Liver (tissue), 9 donors: ENCODE measurements around the gene SELENOI. TPM values are rescaled to one million over a fixed set of nuclear protein-coding genes. Genes with fewer than 3 reads are reported as not detected.

Experiments
- DNase-seq: peaks from one replicate; pipeline ENCODE4 v3.0.0-alpha.2; 2017; ENCODE audit warnings: low spot score
- H3K27ac ChIP-seq, 2 donors: one replicate each; pipeline ENCODE4 v1.7.0; 2013; ENCODE audit warnings: inconsistent platforms in 2 of 2, low read length in 2 of 2, control low read depth in 1 of 2, low read depth in 1 of 2, mild to moderate bottlenecking in 1 of 2
- H3K27me3 ChIP-seq, 4 donors: one replicate each; pipeline versions ENCODE4 v1.6.1 to v1.7.0; 2013; ENCODE audit warnings: low read length in 3 of 4, inconsistent platforms in 1 of 4, mild to moderate bottlenecking in 1 of 4, moderate library complexity in 1 of 4; ENCODE audit not compliant: control insufficient read depth in 4 of 4, insufficient read depth in 4 of 4
- H3K36me3 ChIP-seq, 4 donors: one replicate each; pipeline versions ENCODE4 v1.6.1 to v1.7.0; 2013; ENCODE audit warnings: low read length in 3 of 4, mild to moderate bottlenecking in 3 of 4, low read depth in 1 of 4, moderate library complexity in 1 of 4; ENCODE audit not compliant: control insufficient read depth in 4 of 4, insufficient read depth in 3 of 4
- H3K4me1 ChIP-seq, 4 donors: one replicate each; pipeline versions ENCODE4 v1.6.1 to v1.7.0; 2013; ENCODE audit warnings: low read length in 3 of 4, mild to moderate bottlenecking in 3 of 4, moderate library complexity in 1 of 4; ENCODE audit not compliant: control insufficient read depth in 4 of 4, insufficient read depth in 4 of 4
- H3K4me3 ChIP-seq, 3 donors: one replicate each; pipeline versions ENCODE4 v1.6.1 to v1.7.0; 2013; ENCODE audit warnings: low read length in 3 of 3, control low read depth in 1 of 3, low read depth in 1 of 3, mild to moderate bottlenecking in 1 of 3
- H3K9ac ChIP-seq, 2 donors: one replicate each; pipeline ENCODE4 v1.7.0; 2013; ENCODE audit warnings: low read length in 2 of 2, mild to moderate bottlenecking in 2 of 2, moderate library complexity in 2 of 2, control low read depth in 1 of 2, low read depth in 1 of 2
- H3K9me3 ChIP-seq, 4 donors: one replicate each; pipeline versions ENCODE4 v1.6.1 to v1.7.0; 2013; ENCODE audit warnings: low read length in 3 of 4; ENCODE audit not compliant: control insufficient read depth in 4 of 4
- EGR1 ChIP-seq, 2 donors: IDR thresholded peaks; 2 replicates each; pipeline ENCODE4 v1.6.1; 2016 to 2018; ENCODE audit warnings: antibody characterized with exemption in 2 of 2, low read depth in 2 of 2
- FOXA2 ChIP-seq: IDR thresholded peaks from 2 replicates; pipeline ENCODE4 v1.6.1; 2016; ENCODE audit warnings: antibody characterized with exemption
- GABPA ChIP-seq, 2 donors: IDR thresholded peaks in 1 of 2; conservative IDR thresholded peaks in 1 of 2; 2 replicates each; pipeline ENCODE4 v1.6.1; 2016; ENCODE audit warnings: antibody characterized with exemption in 2 of 2, mild to moderate bottlenecking in 1 of 2, moderate library complexity in 1 of 2
- HNF4A ChIP-seq, 2 donors: conservative IDR thresholded peaks; 2 replicates each; pipeline ENCODE4 v1.6.1; 2016; ENCODE audit warnings: antibody characterized with exemption in 2 of 2, mild to moderate bottlenecking in 2 of 2
- JUND ChIP-seq, 2 donors: IDR thresholded peaks; 2 replicates each; pipeline ENCODE4 v1.6.1; 2016; ENCODE audit warnings: antibody characterized with exemption in 2 of 2
- NR2F2 ChIP-seq: IDR thresholded peaks from 2 replicates; pipeline ENCODE4 v1.6.1; 2016; ENCODE audit warnings: antibody characterized with exemption
- RAD21 ChIP-seq, 2 donors: IDR thresholded peaks; 2 replicates each; pipeline ENCODE4 v1.6.1; 2016; ENCODE audit warnings: antibody characterized with exemption in 2 of 2, mild to moderate bottlenecking in 2 of 2
- RXRA ChIP-seq, 2 donors: IDR thresholded peaks; 2 replicates each; pipeline ENCODE4 v1.6.1; 2017 to 2018; ENCODE audit warnings: antibody characterized with exemption in 2 of 2, mild to moderate bottlenecking in 1 of 2
- SP1 ChIP-seq: IDR thresholded peaks from 2 replicates; pipeline ENCODE4 v1.6.1; 2018; ENCODE audit warnings: antibody characterized with exemption, mild to moderate bottlenecking
- TAF1 ChIP-seq: conservative IDR thresholded peaks from 2 replicates; pipeline ENCODE4 v1.6.1; 2016; ENCODE audit warnings: antibody characterized with exemption, mild to moderate bottlenecking
- YY1 ChIP-seq: IDR thresholded peaks from 2 replicates; pipeline ENCODE4 v1.6.1; 2016; ENCODE audit warnings: antibody characterized with exemption, mild to moderate bottlenecking
- WGBS: extraction: QIAGEN DNeasy Blood & Tissue Kit; methylation state at CpG from one replicate; pipeline ENCODE4 v1.1.7; 2013; 5-methylcytosine and 5-hydroxymethylcytosine counted together
- polyA plus RNA-seq, 2 donors: library from polyadenylated mRNA; stranded (reverse) in 1 of 2; unstranded in 1 of 2; fragments of 200-250 nt in 1 of 2; fragments of >200 nt in 1 of 2; fragmentation: Nextera tagmentation in 1 of 2; extraction: Ambion mirVana in 1 of 2; gene quantifications; one replicate each; pipeline versions ENCODE4 v1.2.1 to v1.2.3, GENCODE V29; 2013 to 2015
- total RNA-seq, 2 donors: library from RNA; depleted of rRNA; stranded (reverse); fragments of >200 nt; gene quantifications; one replicate each; pipeline ENCODE4 v1.2.3, GENCODE V29; 2014
- TF ChIP-seq, protein P1 (sequence below): IDR thresholded peaks from 2 replicates; pipeline ENCODE4 v1.6.1; 2016; ENCODE audit warnings: antibody characterized with exemption, mild to moderate bottlenecking
- TF ChIP-seq, protein P2 (sequence below): IDR thresholded peaks from 2 replicates; pipeline ENCODE4 v1.6.1; 2016; ENCODE audit warnings: antibody characterized with exemption
- TF ChIP-seq, protein P3 (sequence below): fragments of 150-350 bp; IDR thresholded peaks from 2 replicates; pipeline ENCODE4 v1.5.1; 2017; ENCODE audit warnings: improper control_type of control experiment, low read depth, low read length; ENCODE audit not compliant: missing input control
- TF ChIP-seq, protein P4 (sequence below): IDR thresholded peaks from 2 replicates; pipeline ENCODE4 v1.6.1; 2016; ENCODE audit warnings: antibody characterized with exemption
- TF ChIP-seq, protein P5 (sequence below): IDR thresholded peaks from 2 replicates; pipeline ENCODE4 v1.6.1; 2016; ENCODE audit warnings: antibody characterized with exemption
- donor health status: healthy.
- donor health status: healthy.
- donor health status: healthy.
- donor health status: healthy.
- donor health status: healthy.

Gene SELENOI
- total and polyA plus RNA-seq, 4 donors, result 6.2 to 55.9 (median 17.5) TPM

DNA sequence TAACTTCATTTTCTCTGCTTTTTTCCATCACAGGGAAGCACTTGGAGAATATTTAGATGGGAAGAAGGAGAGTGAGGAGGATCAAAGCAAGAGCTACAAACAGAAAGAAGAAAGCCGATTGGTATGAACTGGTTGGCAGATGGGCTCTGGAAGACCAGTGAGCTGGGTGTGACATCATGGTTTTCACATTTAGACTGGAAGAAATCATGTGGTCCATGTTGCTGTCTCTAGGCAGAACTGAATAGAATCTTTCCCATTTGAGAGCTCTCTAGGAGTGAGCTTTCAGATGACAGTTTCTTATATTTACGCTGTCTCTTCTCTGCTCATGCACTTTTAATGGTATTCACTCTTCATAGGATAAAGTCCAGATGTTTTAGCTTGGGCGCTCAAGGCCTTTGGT is 68.4 kb downstream of the SELENOI start:
- no peak overlapping the region for H3K4me3 ChIP-seq
- H3K27ac ChIP-seq, result no peak overlapping the region
- 98% methylated on average over 3 of the region's 3 CpGs for WGBS
- no peaks in the 10 kb centered on the region for H3K36me3 ChIP-seq
- H3K27me3 ChIP-seq, result no peaks in the 10 kb centered on the region
- H3K9ac ChIP-seq, result no peak overlapping the region
- H3K9me3 ChIP-seq, result no peaks in the 10 kb centered on the region
- TF ChIP-seq NR2F2, result no peak
- no peak for TF ChIP-seq TAF1
- no peak for TF ChIP-seq YY1
- TF ChIP-seq EGR1 (IDR thresholded peaks at IDR 0.05; ENCODE audit: low read depth in 2 of 2), result no peak
- TF ChIP-seq, protein P1, sequence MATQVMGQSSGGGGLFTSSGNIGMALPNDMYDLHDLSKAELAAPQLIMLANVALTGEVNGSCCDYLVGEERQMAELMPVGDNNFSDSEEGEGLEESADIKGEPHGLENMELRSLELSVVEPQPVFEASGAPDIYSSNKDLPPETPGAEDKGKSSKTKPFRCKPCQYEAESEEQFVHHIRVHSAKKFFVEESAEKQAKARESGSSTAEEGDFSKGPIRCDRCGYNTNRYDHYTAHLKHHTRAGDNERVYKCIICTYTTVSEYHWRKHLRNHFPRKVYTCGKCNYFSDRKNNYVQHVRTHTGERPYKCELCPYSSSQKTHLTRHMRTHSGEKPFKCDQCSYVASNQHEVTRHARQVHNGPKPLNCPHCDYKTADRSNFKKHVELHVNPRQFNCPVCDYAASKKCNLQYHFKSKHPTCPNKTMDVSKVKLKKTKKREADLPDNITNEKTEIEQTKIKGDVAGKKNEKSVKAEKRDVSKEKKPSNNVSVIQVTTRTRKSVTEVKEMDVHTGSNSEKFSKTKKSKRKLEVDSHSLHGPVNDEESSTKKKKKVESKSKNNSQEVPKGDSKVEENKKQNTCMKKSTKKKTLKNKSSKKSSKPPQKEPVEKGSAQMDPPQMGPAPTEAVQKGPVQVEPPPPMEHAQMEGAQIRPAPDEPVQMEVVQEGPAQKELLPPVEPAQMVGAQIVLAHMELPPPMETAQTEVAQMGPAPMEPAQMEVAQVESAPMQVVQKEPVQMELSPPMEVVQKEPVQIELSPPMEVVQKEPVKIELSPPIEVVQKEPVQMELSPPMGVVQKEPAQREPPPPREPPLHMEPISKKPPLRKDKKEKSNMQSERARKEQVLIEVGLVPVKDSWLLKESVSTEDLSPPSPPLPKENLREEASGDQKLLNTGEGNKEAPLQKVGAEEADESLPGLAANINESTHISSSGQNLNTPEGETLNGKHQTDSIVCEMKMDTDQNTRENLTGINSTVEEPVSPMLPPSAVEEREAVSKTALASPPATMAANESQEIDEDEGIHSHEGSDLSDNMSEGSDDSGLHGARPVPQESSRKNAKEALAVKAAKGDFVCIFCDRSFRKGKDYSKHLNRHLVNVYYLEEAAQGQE, result no peak
- no peak for TF ChIP-seq GABPA (IDR thresholded peaks at IDR 0.05 in 1 of 2, conservative IDR thresholded peaks at IDR 0.05 in 1 of 2)
- no peak for TF ChIP-seq RAD21 (IDR thresholded peaks at IDR 0.05)
- TF ChIP-seq, protein P2, sequence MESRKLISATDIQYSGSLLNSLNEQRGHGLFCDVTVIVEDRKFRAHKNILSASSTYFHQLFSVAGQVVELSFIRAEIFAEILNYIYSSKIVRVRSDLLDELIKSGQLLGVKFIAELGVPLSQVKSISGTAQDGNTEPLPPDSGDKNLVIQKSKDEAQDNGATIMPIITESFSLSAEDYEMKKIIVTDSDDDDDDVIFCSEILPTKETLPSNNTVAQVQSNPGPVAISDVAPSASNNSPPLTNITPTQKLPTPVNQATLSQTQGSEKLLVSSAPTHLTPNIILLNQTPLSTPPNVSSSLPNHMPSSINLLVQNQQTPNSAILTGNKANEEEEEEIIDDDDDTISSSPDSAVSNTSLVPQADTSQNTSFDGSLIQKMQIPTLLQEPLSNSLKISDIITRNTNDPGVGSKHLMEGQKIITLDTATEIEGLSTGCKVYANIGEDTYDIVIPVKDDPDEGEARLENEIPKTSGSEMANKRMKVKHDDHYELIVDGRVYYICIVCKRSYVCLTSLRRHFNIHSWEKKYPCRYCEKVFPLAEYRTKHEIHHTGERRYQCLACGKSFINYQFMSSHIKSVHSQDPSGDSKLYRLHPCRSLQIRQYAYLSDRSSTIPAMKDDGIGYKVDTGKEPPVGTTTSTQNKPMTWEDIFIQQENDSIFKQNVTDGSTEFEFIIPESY, result no peak
- TF ChIP-seq SP1, result no peak
- TF ChIP-seq JUND (IDR thresholded peaks at IDR 0.05), result no peak
- TF ChIP-seq, protein P3, sequence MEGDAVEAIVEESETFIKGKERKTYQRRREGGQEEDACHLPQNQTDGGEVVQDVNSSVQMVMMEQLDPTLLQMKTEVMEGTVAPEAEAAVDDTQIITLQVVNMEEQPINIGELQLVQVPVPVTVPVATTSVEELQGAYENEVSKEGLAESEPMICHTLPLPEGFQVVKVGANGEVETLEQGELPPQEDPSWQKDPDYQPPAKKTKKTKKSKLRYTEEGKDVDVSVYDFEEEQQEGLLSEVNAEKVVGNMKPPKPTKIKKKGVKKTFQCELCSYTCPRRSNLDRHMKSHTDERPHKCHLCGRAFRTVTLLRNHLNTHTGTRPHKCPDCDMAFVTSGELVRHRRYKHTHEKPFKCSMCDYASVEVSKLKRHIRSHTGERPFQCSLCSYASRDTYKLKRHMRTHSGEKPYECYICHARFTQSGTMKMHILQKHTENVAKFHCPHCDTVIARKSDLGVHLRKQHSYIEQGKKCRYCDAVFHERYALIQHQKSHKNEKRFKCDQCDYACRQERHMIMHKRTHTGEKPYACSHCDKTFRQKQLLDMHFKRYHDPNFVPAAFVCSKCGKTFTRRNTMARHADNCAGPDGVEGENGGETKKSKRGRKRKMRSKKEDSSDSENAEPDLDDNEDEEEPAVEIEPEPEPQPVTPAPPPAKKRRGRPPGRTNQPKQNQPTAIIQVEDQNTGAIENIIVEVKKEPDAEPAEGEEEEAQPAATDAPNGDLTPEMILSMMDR, result no peak
- peaks cover 0 to 4% (median under 1%) of the 10 kb centered on the region in 4 donors for H3K4me1 ChIP-seq
- no peak for DNase-seq

DNA sequence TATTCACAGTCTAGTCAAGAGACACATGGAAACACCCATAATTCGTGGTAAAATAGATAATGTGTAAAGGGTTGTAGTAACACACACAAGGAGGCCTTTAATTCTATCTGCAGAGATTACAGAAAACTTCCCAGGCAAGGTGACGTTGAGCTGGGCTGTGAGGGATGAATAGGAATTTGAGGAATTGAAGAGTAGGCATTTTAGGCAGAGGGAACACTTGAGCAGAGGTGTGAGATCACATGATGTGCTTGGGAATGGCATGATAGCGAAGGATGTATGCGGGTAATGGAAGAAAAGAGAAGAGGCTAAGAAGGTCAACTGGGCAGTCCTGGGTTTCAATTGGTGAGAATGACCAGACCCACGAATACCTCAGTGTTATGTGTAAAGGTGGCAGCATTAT is 76.0 kb downstream of the SELENOI start:
- no peak for DNase-seq
- Histone ChIP-seq H3K27me3 (no peaks in the 10 kb centered on the region), H3K36me3 (no peaks in the 10 kb centered on the region), H3K9ac (no peak overlapping the region), H3K27ac (no peak overlapping the region), H3K4me1 (no peaks in the 10 kb centered on the region), H3K4me3 (no peak overlapping the region), H3K9me3 (no peaks in the 10 kb centered on the region)
- TF ChIP-seq, protein P1, result no peak
- TF ChIP-seq, protein P4, sequence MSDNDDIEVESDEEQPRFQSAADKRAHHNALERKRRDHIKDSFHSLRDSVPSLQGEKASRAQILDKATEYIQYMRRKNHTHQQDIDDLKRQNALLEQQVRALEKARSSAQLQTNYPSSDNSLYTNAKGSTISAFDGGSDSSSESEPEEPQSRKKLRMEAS, result no peak
- no peak for TF ChIP-seq SP1
- no peak for TF ChIP-seq HNF4A (conservative IDR thresholded peaks at IDR 0.05)
- TF ChIP-seq, protein P5, sequence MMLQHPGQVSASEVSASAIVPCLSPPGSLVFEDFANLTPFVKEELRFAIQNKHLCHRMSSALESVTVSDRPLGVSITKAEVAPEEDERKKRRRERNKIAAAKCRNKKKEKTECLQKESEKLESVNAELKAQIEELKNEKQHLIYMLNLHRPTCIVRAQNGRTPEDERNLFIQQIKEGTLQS, result no peak
- TF ChIP-seq NR2F2, result no peak
- TF ChIP-seq RXRA (IDR thresholded peaks at IDR 0.05), result no peak
- TF ChIP-seq, protein P2, result no peak
- no peak for TF ChIP-seq YY1
- no peak for TF ChIP-seq GABPA (IDR thresholded peaks at IDR 0.05 in 1 of 2, conservative IDR thresholded peaks at IDR 0.05 in 1 of 2)
- no peak for TF ChIP-seq FOXA2
- 88% methylated on average over 5 of the region's 5 CpGs for WGBS
